ENCODE measurements around the gene FXYD2. TPM values are rescaled to one million over a fixed set of nuclear protein-coding genes. Genes with fewer than 3 reads are reported as not detected.

The FXYD2 gene
- total RNA-seq, 2 donors from 2014 or later, result 3.6 to 4.5 TPM

DNA sequence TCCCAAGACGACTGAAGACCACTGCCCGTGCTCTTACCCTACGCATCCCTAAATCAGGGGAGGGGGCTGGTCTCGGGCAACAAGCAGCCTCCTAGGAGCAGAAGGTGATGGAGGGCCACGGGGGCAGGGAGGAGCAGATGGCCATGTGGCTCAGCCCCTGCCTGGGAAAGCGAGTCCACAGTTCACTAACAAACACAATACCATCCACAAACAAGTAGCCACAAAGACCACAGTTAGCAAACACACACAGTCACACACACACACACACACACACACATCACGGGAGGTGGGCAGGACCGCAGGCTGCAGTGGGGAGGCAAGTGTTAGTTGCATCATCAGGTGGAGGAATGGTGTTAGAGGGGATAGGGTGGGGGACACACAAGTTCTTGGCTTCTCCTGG lies 13.2 kb upstream of the FXYD2 start:
- intact Hi-C loops (cut with DNase I), result no loop called here
- DNase-seq (ENCODE audit: low spot score), result peak; percentile 24

GRCh38 chr11:117837070-117837776 lies 12.7 kb upstream of the FXYD2 start:
- DNase-seq (ENCODE audit: low spot score), result peak; percentile 62
- intact Hi-C loops (cut with DNase I), result no loop called here

- intact Hi-C loops (cut with DNase I), result no loop called here
- DNase-seq (ENCODE audit: low spot score), result peak; percentile 64
These were observed 11.8 kb upstream of the FXYD2 start for GRCh38 chr11:117836077-117836960.

GRCh38 chr11:117835576-117835975 lies 11.0 kb upstream of the FXYD2 start:
- peak; percentile 37 for DNase-seq (ENCODE audit: low spot score)
- intact Hi-C loops (cut with DNase I), result no loop called here

DNA sequence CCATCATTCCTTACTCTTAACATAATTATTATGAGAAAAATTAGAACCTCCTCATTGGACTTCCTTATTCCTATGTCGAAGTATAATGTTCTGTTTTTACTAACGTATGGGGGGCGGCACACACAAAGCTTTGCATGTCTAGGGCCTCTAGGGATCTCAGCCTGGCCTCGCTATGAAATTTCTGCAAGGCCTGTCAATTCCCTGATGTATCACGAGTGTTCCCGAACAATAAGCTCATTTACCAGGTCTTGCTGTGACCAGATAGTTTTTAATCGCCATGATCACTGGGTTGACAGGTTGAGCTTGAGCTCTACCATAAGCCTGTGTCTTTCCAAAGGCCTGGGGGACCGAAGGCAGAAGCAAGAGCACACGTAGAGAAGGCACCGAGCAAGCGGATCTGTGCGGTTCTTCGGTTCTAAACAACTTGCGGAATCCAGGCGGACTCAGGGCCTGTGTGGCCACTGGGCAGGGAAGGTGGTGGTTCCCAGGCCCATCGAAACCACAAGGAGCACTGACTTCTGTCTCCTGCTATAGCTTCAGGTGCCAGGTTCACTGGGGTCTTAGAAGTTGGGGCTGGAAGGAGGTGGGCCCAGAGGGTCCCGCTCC lies 10.4 kb upstream of the FXYD2 start:
- DNase-seq (ENCODE audit: low spot score), result peak; percentile 45

DNA sequence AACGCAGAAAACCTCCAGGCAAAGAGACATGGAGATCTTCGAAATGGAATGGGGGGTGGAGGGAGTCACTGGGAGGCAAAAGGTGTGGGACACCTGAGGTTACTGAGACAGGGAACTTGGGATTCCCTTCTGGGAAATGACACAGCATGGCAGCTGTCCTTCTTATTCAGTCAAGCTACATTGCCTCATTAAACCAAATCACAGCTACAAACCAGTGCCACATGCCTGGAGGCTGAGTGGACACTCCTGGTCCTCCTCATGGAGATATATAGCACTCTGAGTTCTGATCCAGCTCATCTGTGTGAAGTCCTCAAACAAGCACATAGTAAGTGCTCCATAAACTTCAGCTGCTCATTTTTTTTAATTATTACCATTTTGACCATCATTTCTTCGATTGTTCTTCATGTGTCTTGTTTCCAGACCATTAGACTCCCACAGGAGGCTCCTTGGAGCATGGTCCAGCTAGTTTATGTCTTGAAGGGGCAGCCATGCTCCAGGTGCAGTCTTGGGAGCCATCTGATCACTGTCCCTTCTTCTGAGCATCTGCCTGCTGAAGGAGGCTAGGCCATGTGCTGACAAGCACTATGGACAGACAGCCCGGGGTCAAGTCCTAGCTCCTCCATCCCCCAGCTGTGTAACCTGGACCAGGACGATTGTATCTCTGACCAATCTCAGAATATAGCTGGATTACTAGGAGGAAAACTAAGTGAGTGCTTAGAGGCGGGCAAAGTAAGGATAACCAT lies 9.7 kb upstream of the FXYD2 start:
- no peak for DNase-seq (ENCODE audit: low spot score)
- intact Hi-C loops (cut with DNase I), result no loop called here

More for the DNA sequence above, 10.4 kb upstream of the FXYD2 start:
- intact Hi-C loops (cut with DNase I), result no loop called here

DNA sequence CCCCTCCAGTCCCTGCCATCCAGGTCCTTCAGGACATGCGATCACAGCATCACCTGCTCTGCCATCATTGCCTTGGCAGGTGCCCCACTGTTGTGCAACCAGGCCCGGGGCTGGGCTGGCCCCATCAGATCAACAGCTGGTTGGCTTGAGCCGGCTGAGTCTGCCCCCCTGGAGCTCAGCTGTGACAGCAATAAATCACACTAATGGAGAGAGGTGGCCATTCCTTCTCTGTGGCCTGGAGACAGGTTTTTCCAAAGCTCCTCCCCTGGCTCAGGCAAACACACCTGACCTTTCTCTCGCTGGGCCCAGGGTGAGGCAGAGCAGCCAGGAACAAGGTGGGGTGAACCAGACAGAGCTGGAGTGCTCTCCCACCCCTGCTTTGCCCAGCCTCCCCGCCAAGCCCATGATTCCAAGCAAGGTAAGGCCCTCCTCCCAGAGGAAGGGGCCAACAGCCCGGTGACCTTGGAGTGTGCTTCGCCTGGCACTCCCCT lies 8.9 kb upstream of the FXYD2 start:
- peak; percentile 52 for DNase-seq (ENCODE audit: low spot score)
- intact Hi-C loops (cut with DNase I), result no loop called here

DNA sequence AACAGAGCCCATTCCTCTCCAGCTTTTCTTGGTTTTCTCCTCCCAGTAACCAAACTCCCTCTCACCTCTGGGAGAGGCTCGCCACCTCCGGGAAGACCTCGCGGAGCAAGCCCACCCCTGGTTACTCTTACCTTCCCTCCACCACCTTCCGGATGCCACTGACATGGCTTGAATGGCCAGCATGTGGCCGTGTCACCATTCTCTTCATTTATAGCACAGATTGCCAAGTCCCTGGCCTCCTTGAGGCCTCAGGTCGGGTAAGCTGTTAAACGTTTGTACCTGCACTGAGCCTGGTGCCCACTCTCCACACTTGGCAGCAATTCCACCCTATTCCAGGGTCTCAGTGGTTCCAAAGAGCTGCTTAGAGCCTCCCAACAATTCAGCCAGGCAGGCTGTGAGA lies 8.0 kb upstream of the FXYD2 start:
- peak; percentile 43 for DNase-seq (ENCODE audit: low spot score)

DNA sequence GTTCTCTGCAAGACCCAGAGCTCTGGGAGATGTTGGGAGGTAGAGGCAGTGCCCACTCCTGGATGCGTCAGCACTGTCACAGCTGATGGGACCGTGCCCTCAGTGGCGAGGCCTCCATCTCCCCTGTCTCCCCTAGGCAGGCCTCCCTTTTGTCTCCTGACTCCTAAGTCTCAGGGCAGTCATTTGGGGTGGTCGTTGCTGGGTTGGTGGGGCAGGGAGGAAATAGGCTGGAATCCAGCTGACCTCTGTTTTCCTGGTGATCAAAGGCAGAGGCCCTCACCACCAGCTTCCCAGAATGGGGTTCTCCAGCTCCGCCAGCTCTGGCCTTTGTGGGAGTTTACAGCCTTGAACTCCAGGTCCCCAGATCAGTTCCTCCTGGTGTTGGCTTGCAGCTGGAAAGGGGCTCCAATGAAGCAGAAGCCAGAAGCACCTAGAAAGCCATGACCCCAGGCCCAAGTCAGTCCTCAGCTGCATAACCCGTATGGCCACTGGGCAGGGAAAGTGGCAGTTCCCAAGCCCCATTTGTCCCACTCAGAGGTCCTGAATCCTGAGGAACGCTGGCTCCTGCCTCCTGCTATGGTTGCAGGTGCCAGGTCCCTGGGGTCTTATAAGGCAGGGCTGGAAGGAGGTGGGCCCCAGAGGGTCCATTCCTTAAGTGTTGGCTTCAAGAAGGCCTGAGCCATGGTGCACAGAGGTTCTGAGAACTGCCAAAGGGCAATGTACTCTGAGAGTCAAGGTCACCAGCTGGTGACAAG lies 7.3 kb upstream of the FXYD2 start:
- peak; percentile 51 for DNase-seq (ENCODE audit: low spot score)
- intact Hi-C loops (cut with DNase I), result no loop called here

More for the DNA sequence above, 8.0 kb upstream of the FXYD2 start:
- intact Hi-C loops (cut with DNase I), result no loop called here

GRCh38 chr11:117830674-117831351 lies 6.3 kb upstream of the FXYD2 start:
- intact Hi-C loops (cut with DNase I), result no loop called here
- DNase-seq (ENCODE audit: low spot score), result peak; percentile 58

DNA sequence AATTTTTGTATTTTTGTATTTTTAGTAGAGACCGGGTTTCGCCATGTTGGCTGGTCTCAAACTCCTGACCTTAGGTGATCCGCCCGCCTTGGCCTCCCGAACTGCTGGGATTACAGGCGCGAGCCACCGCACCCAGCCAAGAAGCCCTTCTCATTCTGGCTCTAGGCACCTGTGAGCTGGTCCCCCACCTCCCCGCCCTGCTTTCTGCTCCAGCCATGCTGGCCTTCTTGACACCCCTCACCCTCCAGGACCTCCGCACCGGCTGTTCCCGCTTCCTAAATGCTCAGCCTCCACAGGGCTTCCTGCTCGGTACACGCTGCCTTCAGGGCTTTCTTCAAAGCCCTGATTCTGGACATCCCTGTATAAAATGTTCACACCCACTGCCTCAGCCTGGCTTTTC lies 5.5 kb upstream of the FXYD2 start:
- peak; percentile 79 for DNase-seq (ENCODE audit: low spot score)
- intact Hi-C loops (cut with DNase I), result no loop called here

DNA sequence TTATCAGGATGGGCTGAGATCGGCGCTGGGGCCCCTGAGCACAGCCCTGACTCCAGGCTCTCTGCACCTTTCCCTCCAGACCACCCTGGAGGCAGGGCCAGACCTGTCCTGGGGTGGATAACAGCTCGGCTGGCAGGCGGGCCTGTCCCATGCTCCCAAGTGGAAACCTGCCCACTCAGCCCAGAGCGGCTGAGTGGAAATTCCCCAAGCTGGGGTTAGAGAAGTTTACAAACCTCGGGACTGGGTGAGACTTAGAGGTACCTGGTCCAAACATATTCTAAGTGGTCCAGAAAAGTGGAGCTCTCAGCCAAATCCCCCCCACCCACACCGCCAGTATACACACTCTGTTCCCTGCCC lies 4.8 kb upstream of the FXYD2 start:
- DNase-seq (ENCODE audit: low spot score), result peak; percentile 69
- intact Hi-C loops (cut with DNase I), result no loop called here

GRCh38 chr11:117828611-117829368 lies 4.2 kb upstream of the FXYD2 start:
- peak; percentile 90 for DNase-seq (ENCODE audit: low spot score)
- intact Hi-C loops (cut with DNase I), result no loop called here

DNA sequence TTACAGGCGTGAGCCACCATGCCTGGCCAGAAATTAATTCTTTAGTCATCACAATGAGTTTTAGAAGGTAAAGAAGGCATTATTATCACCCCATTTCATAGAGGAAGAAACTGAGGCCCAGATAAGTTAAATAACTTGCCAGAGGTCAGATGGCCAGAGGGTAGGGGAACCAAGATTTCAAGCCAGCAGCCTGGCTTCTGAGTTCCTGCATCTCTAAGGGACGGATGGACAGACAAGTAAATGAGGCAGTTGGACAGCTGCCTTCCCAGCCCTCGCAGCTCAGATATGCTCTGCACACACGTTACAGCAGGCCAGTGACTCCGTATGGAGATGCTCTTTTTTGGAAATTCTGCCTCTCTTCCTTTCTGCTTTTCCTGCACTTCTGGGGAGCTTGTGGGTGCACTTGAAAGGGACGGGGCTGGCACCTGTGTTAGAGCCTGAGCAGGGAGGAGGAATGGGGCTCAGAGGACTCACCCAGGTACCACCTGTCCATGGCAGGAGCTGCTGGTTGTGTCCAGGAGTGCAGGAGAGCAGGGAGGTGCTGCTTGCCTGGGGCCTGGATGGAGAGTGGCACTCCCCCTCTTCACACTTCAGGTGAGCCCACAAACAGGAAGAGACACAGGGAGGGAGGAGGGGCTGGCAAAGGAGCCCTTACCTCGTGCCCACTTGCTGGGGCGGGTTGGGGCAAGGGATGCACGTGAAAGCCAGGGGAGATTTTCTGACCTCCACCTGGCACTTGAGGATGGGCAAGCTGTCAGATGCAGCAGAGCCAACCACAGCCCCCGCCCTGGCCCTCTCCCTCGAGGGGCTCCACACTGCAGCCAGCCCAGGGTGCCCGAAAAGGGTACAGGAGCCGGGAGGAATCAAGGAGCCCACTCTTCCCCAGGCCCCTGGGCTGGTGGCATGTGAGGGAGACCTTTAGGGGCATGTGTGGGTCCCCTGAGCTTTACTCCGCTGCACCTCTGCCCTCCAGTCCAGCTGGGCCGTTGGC lies 3.3 kb upstream of the FXYD2 start:
- DNase-seq (ENCODE audit: low spot score), result peak; percentile 58
- intact Hi-C loops (cut with DNase I), result no loop called here

DNA sequence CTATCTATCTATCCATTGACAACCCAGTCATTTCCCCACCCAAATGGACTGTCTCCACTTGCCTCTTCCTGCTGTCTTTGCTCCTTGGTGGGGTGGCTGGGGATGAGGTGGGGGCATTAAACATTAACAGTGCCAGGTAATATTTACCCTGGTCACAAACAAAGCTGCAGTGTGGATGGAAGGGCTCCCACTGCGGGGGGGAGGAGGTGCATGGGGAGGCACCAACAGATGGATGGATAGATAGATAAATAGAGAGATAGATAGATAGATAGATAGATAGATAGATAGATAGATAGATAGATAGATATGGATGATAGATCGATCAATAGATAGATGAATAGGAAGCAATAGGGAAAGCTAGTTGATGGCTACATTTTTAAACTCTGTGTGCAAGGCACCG lies 2.3 kb upstream of the FXYD2 start:
- intact Hi-C loops (cut with DNase I), result no loop called here
- DNase-seq (ENCODE audit: low spot score), result peak; percentile 31

DNA sequence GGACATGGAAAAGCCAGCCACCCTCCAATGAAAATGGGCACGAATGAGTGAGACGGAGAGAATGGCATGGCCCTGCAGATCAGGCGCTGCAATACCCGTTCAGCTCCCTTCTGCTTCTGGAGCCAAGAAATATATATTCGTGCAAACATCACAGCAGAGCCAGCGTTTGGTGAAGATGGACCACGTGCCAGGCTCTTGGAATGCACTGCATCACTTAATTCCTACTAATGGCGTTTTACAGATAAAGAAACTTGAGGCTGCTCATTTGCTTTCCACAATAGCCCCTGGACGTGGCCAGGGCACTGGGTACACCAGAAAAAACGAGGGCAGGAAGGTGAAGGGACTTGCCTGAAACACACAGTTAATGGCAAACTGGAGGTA lies 1.6 kb upstream of the FXYD2 start:
- intact Hi-C loops (cut with DNase I), result no loop called here
- DNase-seq (ENCODE audit: low spot score), result no peak

Data from posterior vena cava (tissue), 2 donors.